GM12891 (cell line): ENCODE results near the gene PGA4.

ENCODE experiments used
- POLR2A ChIP-seq: IDR thresholded peaks from 2 replicates; pipeline ENCODE4 v1.6.1; 2011; ENCODE audit warnings: low read depth, low read length, control low read depth
- POLR2AphosphoS5 ChIP-seq: IDR thresholded peaks from 2 replicates; pipeline ENCODE4 v1.6.1; 2011; ENCODE audit warnings: low read depth, low read length, control low read depth
- SPI1 ChIP-seq: IDR thresholded peaks from 2 replicates; pipeline ENCODE4 v1.6.1; 2011; ENCODE audit warnings: low read depth, low read length, control low read depth

DNA sequence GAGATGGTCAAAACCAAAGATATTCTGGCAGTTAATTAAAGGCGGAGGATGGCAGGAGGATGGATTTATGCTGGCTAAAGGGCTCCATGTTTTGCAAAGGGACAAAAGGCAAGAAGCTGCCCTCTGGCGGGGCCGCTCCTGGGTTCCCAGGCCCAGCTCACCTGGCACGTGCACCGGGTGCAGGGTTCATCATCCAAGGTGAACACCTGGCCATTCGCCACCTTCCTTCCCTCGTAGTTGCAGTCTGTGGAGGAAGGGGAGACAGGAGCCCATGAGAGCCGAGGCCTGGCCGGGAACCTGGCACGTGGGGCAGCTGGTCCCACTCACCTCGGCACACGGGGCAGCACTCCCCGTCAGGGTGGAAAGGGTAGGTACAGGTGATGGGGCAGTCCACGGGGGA lies 42.6 kb downstream of the PGA4 start:
- no peak for TF ChIP-seq POLR2A
- no peak for TF ChIP-seq POLR2AphosphoS5
- TF ChIP-seq SPI1, result no peak
